Uterus (tissue), 4 donors: ENCODE measurements around the gene SLC26A1. TPM values are rescaled to one million over a fixed set of nuclear protein-coding genes. Genes with fewer than 3 reads are reported as not detected.

Experiments
- DNase-seq, 2 donors: peaks; one replicate each; pipeline ENCODE4 v3.0.0-alpha.2; 2019 to 2020
- H3K27ac ChIP-seq, 2 donors: fragments of 200-600 bp; sonication (generic); 1 replicate in 1 of 2; 2 replicates in 1 of 2; pipeline ENCODE4 v1.5.1; 2016 to 2018
- H3K27me3 ChIP-seq, 2 donors: fragments of 200-600 bp; sonication (generic); one replicate each; pipeline ENCODE4 v1.5.1; 2018 to 2019; ENCODE audit warnings: control low read depth in 1 of 2
- H3K36me3 ChIP-seq, 2 donors: fragments of 200-600 bp; sonication (generic); one replicate each; pipeline ENCODE4 v1.5.1; 2019; ENCODE audit warnings: control low read depth in 1 of 2
- H3K4me1 ChIP-seq, 2 donors: fragments of 200-600 bp; sonication (generic); one replicate each; pipeline ENCODE4 v1.5.1; 2018 to 2019; ENCODE audit warnings: control low read depth in 1 of 2
- H3K4me3 ChIP-seq, 2 donors: fragments of 200-600 bp; sonication (generic); 1 replicate in 1 of 2; 2 replicates in 1 of 2; pipeline ENCODE4 v1.5.1; 2018 to 2019; ENCODE audit warnings: mild to moderate bottlenecking in 1 of 2
- H3K9me3 ChIP-seq, 2 donors: fragments of 200-600 bp; sonication (generic); one replicate each; pipeline ENCODE4 v1.5.1; 2019; ENCODE audit warnings: control low read depth in 1 of 2
- CTCF ChIP-seq, 4 experiments: fragments of 200-600 bp in 2 of 4; fragments of 450-650 bp in 2 of 4; sonication (generic) in 2 of 4; IDR thresholded peaks; one replicate each; pipeline ENCODE4 v1.5.1; 2016 to 2019; ENCODE audit warnings: antibody characterized with exemption in 4 of 4, mild to moderate bottlenecking in 2 of 4, moderate library complexity in 1 of 4
- POLR2A ChIP-seq, 2 donors: fragments of 450-650 bp; IDR thresholded peaks; one replicate each; pipeline ENCODE4 v1.6.1; 2016; ENCODE audit warnings: antibody characterized with exemption in 2 of 2, mild to moderate bottlenecking in 1 of 2, moderate library complexity in 1 of 2
- intact Hi-C: fragments of 100-400 bp; cut with DNase I; formaldehyde crosslinking; loops from one replicate; pipeline ENCODE4 v1.15.1; 2023; ENCODE audit warnings: low total_unique reads
- total RNA-seq, 4 donors: library from RNA; depleted of rRNA in 3 of 4; stranded (reverse); fragments of >200 nt in 3 of 4; gene quantifications; one replicate each; pipeline versions ENCODE4 v1.1.0 to v1.2.4, GENCODE V29; 2014 to 2023
- donor health status: DM: yes; HTN: yes; CAD: no.

SLC26A1 gene
- total RNA-seq, 4 donors from 2014 or later, result 0.07 to 0.12 TPM; not detected in 2

GRCh38 chr4:1023075-1023640, 30.0 kb upstream of the SLC26A1 start:
- TF ChIP-seq POLR2A (IDR thresholded peaks at IDR 0.05) (no peak), CTCF (IDR thresholded peaks at IDR 0.05) (no peak)
- Histone ChIP-seq H3K36me3 (no peaks in the 10 kb centered on the region), H3K9me3 (no peaks in the 10 kb centered on the region), H3K4me3 (no peak overlapping the region), H3K27me3 (no peaks in the 10 kb centered on the region), H3K27ac (no peak overlapping the region), H3K4me1 (no peaks in the 10 kb centered on the region)
- DNase-seq, result no peak
- intact Hi-C loops, result no loop called here

GRCh38 chr4:1022739-1023066, 29.5 kb upstream of the SLC26A1 start:
- TF ChIP-seq POLR2A (IDR thresholded peaks at IDR 0.05) (no peak), CTCF (IDR thresholded peaks at IDR 0.05) (no peak)
- intact Hi-C loops, result no loop called here
- Histone ChIP-seq H3K36me3 (no peaks in the 10 kb centered on the region), H3K4me3 (no peak overlapping the region), H3K4me1 (no peaks in the 10 kb centered on the region), H3K27ac (no peak overlapping the region), H3K27me3 (no peaks in the 10 kb centered on the region), H3K9me3 (no peaks in the 10 kb centered on the region)
- no peak for DNase-seq

DNA sequence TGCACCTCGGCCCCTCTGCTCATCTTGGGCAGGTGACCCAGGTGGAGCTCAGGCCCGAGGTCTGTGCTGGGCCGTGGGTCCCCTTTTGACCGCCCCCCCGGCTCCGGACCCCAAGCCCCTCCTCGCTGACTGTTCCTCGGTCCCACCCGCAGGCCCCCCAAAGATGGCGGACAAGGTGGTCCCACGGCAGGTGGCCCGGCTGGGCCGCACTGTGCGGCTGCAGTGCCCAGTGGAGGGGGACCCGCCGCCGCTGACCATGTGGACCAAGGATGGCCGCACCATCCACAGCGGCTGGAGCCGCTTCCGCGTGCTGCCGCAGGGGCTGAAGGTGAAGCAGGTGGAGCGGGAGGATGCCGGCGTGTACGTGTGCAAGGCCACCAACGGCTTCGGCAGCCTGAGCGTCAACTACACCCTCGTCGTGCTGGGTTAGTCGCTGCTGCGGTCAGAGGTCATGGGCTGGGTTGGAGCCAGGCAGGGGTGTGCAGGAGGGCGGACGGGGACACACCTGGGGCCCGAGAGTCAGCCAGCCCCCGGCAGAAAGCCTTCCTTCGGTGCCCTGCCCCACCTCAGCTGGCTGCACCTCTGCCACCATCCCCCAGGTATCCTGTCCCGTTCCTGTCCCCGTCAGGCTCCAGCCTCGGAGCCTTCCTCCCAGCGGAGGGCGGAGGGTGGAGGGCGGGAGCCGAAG, 29.0 kb upstream of the SLC26A1 start:
- no peaks in the 10 kb centered on the region for H3K9me3 ChIP-seq
- no peak for DNase-seq
- H3K4me3 ChIP-seq, result no peak overlapping the region
- TF ChIP-seq CTCF (IDR thresholded peaks at IDR 0.05) (no peak), POLR2A (IDR thresholded peaks at IDR 0.05) (no peak)
- intact Hi-C loops, result no loop called here
- no peaks in the 10 kb centered on the region for H3K36me3 ChIP-seq
- no peaks in the 10 kb centered on the region for H3K4me1 ChIP-seq
- H3K27me3 ChIP-seq, result no peaks in the 10 kb centered on the region
- H3K27ac ChIP-seq, result no peak overlapping the region

- intact Hi-C loops, result no loop called here
- no peaks in the 10 kb centered on the region for H3K36me3 ChIP-seq
- H3K27me3 ChIP-seq, result no peaks in the 10 kb centered on the region
- no peak overlapping the region for H3K27ac ChIP-seq
- no peaks in the 10 kb centered on the region for H3K4me1 ChIP-seq
- no peak overlapping the region for H3K4me3 ChIP-seq
- H3K9me3 ChIP-seq, result no peaks in the 10 kb centered on the region
- TF ChIP-seq CTCF (IDR thresholded peaks at IDR 0.05), result no peak
- no peak for TF ChIP-seq POLR2A (IDR thresholded peaks at IDR 0.05)
- DNase-seq, result no peak
These were observed 28.3 kb upstream of the SLC26A1 start for GRCh38 chr4:1021386-1022050.

GRCh38 chr4:1019729-1020470, 26.7 kb upstream of the SLC26A1 start:
- H3K9me3 ChIP-seq, result no peaks in the 10 kb centered on the region
- intact Hi-C loops, result no loop called here
- H3K36me3 ChIP-seq, result no peaks in the 10 kb centered on the region
- H3K27ac ChIP-seq, result no peak overlapping the region
- no peak for DNase-seq
- H3K4me3 ChIP-seq, result no peak overlapping the region
- TF ChIP-seq CTCF (IDR thresholded peaks at IDR 0.05), result no peak
- H3K4me1 ChIP-seq, result no peaks in the 10 kb centered on the region
- H3K27me3 ChIP-seq, result no peaks in the 10 kb centered on the region
